ENCODE data around the gene PLS3.

GRCh38 chrX:115609621-115610020 is 48.6 kb downstream of the PLS3 start:
- TF ChIP-seq SUZ12 (IDR thresholded peaks at IDR 0.05; ENCODE audit: low read depth, low read length) = no peak
- no peak for TF ChIP-seq ESRRA (CRISPR knock-in tag; IDR thresholded peaks at IDR 0.05; ENCODE audit: low read depth)
- TF ChIP-seq ZNF382 (CRISPR knock-in tag; IDR thresholded peaks at IDR 0.05; ENCODE audit: borderline replicate concordance) = no peak
- TF ChIP-seq HDAC6 (IDR thresholded peaks at IDR 0.05; ENCODE audit: low read depth, low read length) = no peak
- no peak for TF ChIP-seq PCBP2 (optimal IDR thresholded peaks at IDR 0.05; ENCODE audit: low read depth, low read length, poor library complexity, severe bottlenecking)
- TF ChIP-seq KLF16 (CRISPR knock-in tag; IDR thresholded peaks at IDR 0.05) = no peak
